ENCODE data around the gene SDK1. TPM values are rescaled to one million over a fixed set of nuclear protein-coding genes. Genes with fewer than 3 reads are reported as not detected.

The SDK1 gene
- total and polyA plus RNA-seq, 2 of the 8 experiments (the other 6 are each of a cell fraction or from before 2014, with no cell fraction given): 3.3 to 7.2 TPM

DNA sequence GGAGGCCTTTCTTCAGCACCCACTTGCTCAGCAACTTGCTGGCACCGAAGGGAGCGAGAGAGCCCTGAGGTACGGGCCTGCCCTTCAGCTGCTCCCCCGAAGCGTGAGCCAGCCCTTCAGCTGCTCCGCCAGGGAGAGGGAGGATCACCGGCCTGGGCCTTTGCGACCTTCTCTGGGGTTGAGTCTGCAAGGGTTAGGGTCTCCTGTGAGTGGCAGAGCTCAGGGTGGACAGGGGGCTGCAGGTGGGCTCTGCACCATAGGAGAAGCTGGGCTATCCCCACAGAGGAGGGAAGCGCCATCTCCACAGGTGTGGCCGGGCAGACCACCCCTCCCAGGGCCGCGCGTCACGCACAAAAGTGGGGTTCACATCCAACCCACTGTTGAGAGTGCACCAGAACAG lies 890.5 kb downstream of the SDK1 start:
- Histone ChIP-seq H3K4me2 (ENCODE audit: insufficient read depth in 1 of 2, low read depth in 2 of 2, low read length in 2 of 2) (no peak overlapping the region), H3K27me3 (replicated peaks in 1 of 4; ENCODE audit: control insufficient read depth in 3 of 4, extremely low read depth in 1 of 4, insufficient read depth in 3 of 4, low read length in 3 of 4) (no peaks in the 10 kb centered on the region), H4K91ac (replicated peaks; ENCODE audit: insufficient read length, low read length) (no peak overlapping the region), H2BK15ac (ENCODE audit: low read length) (no peak overlapping the region), H3K14ac (ENCODE audit: insufficient read length) (no peak overlapping the region), H2BK120ac (replicated peaks; ENCODE audit: low read depth, low read length) (no peak overlapping the region), H3K4ac (replicated peaks; ENCODE audit: insufficient read length, low read depth, low read length) (no peak overlapping the region), H3K23ac (ENCODE audit: insufficient read length) (no peak overlapping the region), H4K5ac (ENCODE audit: insufficient read length, low read depth, low read length) (no peak overlapping the region), H3K18ac (ENCODE audit: extremely low read depth, low read length) (no peak overlapping the region), H3K9ac (replicated peaks in 1 of 4; ENCODE audit: extremely low read depth in 1 of 4, low read depth in 3 of 4, low read length in 3 of 4) (no peak overlapping the region), H3K4me1 (replicated peaks in 1 of 4; ENCODE audit: control insufficient read depth in 3 of 4, insufficient read depth in 4 of 4, low read length in 3 of 4) (peaks cover 0 to 11% (median 5%) of the 10 kb centered on the region in 4 experiments; a peak in 5 of 7 replicates), H3K79me1 (ENCODE audit: low read depth, low read length) (no peaks in the 10 kb centered on the region; the same call in 1 of the 2 replicates), H2AK5ac (ENCODE audit: low read depth, low read length) (no peak overlapping the region), H3K23me2 (ENCODE audit: low read depth, low read length) (no peaks in the 10 kb centered on the region), H3K36me3 (ENCODE audit: control insufficient read depth in 2 of 4, insufficient read depth in 4 of 4, low read length in 3 of 4) (no peaks in the 10 kb centered on the region), H3K4me3 (ENCODE audit: extremely low read depth in 1 of 4, insufficient read depth in 2 of 4, low read depth in 3 of 4, low read length in 4 of 4) (no peak overlapping the region), H2BK12ac (ENCODE audit: low read depth, low read length) (no peak overlapping the region), H3K56ac (replicated peaks; ENCODE audit: insufficient read length, low read depth, low read length) (no peak overlapping the region), H4K8ac (ENCODE audit: extremely low read depth, insufficient read depth, low read length) (no peak overlapping the region), H3K27ac (ENCODE audit: low read depth, low read length) (no peak overlapping the region), H3K79me2 (ENCODE audit: control insufficient read depth in 1 of 2, insufficient read depth in 2 of 2, low read length in 2 of 2) (no peaks in the 10 kb centered on the region), H4K20me1 (replicated peaks in 1 of 2; ENCODE audit: control insufficient read depth in 1 of 2, insufficient read depth in 2 of 2, low read length in 2 of 2) (no peaks in the 10 kb centered on the region), H3K9me3 (ENCODE audit: insufficient read depth in 2 of 2, low read depth in 1 of 2, low read length in 1 of 2) (no peaks in the 10 kb centered on the region), H2BK20ac (ENCODE audit: low read length) (no peak overlapping the region), H2BK5ac (ENCODE audit: low read depth, low read length) (no peak overlapping the region), H2AFZ (ENCODE audit: low read length) (no peak overlapping the region)
- ChIA-PET CTCF (ENCODE audit: partially characterized antibody) (interaction anchor here (1.0 to 1.5 kb wide), 3 partner anchors 14 to 17 kb away, joined by 3 to 5 read pairs (median 4); no protein-coding TSS in a partner anchor), POLR2A (ENCODE audit: partially characterized antibody) (interaction anchor here (0.6 kb wide), 1 partner anchor 614 kb away, joined by 3 read pairs; no protein-coding TSS in a partner anchor)
- no peak for FAIRE-seq
- DNase-seq (ENCODE audit: low read depth in 1 of 2, low spot score in 2 of 2): no peak
- TF ChIP-seq PHF8 (conservative IDR thresholded peaks at IDR 0.05; ENCODE audit: low read depth, low read length): no peak
- TF ChIP-seq TAF7 (optimal IDR thresholded peaks at IDR 0.05; ENCODE audit: borderline replicate concordance, low read depth, low read length): no peak
- TF ChIP-seq JUND (IDR thresholded peaks at IDR 0.05; ENCODE audit: low read length): no peak
- TF ChIP-seq CBX5 (IDR thresholded peaks at IDR 0.05; ENCODE audit: low read depth, low read length): no peak
- TF ChIP-seq CBX8 (IDR thresholded peaks at IDR 0.05; ENCODE audit: borderline replicate concordance, low read depth, low read length): no peak
- no peak for TF ChIP-seq SIRT6 (IDR thresholded peaks at IDR 0.05; ENCODE audit: low read length)
- 97% methylated on average over 14 of the region's 14 CpGs; no CpG with 5 or more reads in 1 of the 2 experiments for WGBS, 2 experiments (ENCODE audit: extremely low coverage in 1 of 2, insufficient coverage in 1 of 2, insufficient read length in 1 of 2, insufficient replicate concordance in 2 of 2, low coverage in 1 of 2, low lambda C conversion rate in 2 of 2, missing lambda C conversion rate in 1 of 2)
